Dendritic cell treated with granulocyte-macrophage colony-stimulating factor and Interleukin-4, amounts not matched to agents 40 ng/mL and 50 ng/mL, for 4 days (primary cell): ENCODE data around the gene GPR108.
"Not testable (repeated sequence)": the region's sequence is repeated elsewhere in the genome, so short reads cannot be mapped to it uniquely, and the experiment has no call there.

Experiments
- H3K27ac Mint-ChIP-seq: one replicate; pipeline ENCODE4 v1.8.0; 2022; ENCODE audit warnings: mild to moderate bottlenecking, mixed read lengths
- H3K27me3 Mint-ChIP-seq: one replicate; pipeline ENCODE4 v1.8.0; 2022; ENCODE audit warnings: mild to moderate bottlenecking, mixed read lengths
- H3K36me3 Mint-ChIP-seq: one replicate; pipeline ENCODE4 v1.8.0; 2022; ENCODE audit warnings: low read depth, mixed read lengths
- H3K4me1 Mint-ChIP-seq: one replicate; pipeline ENCODE4 v1.8.0; 2022; ENCODE audit warnings: low read depth, mixed read lengths
- H3K4me3 Mint-ChIP-seq: one replicate; pipeline ENCODE4 v1.8.0; 2022; ENCODE audit warnings: mild to moderate bottlenecking, moderate library complexity, mixed read lengths
- H3K9me3 Mint-ChIP-seq: one replicate; pipeline ENCODE4 v1.8.0; 2022; ENCODE audit warnings: mixed read lengths
- intact Hi-C: fragments of 100-400 bp; cut with micrococcal nuclease; formaldehyde crosslinking; loops from one replicate; pipeline ENCODE4 v1.15.0; 2022

Gene GPR108

DNA sequence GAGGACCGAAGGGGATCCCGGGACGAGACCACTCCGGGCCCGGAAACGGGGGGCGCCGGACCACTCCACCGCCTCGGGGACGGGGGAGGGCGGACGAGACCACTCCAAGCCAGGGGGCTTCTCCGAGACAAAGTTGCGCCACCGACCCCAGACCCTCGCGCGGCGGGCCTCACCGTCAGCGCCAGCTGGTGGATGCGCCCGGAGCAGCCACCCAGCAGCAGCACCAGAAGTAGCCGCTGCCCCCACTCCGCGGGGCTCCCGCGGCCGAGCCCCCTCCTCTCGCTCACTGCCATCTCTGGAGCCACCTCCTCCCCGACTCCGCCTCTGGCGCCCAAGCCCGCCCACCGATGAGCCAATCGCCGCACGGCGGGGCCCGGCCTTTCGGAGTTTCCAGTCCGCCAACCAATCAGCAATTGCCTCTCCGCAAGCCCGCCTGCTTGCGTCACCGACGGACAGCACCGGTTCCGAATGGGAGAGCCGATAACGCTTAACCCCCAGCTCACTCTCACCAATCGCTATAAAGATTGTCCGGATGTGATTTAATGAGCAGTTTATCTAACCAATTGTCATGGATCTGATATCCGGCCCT is at the start of gene GPR108:
Gene GPR108 (minus strand): TSS at position 297 of the 589 bp plus-strand sequence. CDS start 4 bp downstream, at position 293.
- Mint-ChIP-seq H3K9me3 (no peaks in the 10 kb centered on the region), H3K27ac (peak within 1 kb of the TSS; percentile 91), H3K36me3 (peaks cover 52% of the 10 kb centered on the region), H3K4me1 (peaks cover 37% of the 10 kb centered on the region), H3K4me3 (peak within 1 kb of the TSS; percentile 94), H3K27me3 (peaks cover 2% of the 10 kb centered on the region)
- intact Hi-C loops = loop anchor here (2.0 kb wide), 1 partner anchor 221 kb away; no protein-coding TSS in a partner anchor

DNA sequence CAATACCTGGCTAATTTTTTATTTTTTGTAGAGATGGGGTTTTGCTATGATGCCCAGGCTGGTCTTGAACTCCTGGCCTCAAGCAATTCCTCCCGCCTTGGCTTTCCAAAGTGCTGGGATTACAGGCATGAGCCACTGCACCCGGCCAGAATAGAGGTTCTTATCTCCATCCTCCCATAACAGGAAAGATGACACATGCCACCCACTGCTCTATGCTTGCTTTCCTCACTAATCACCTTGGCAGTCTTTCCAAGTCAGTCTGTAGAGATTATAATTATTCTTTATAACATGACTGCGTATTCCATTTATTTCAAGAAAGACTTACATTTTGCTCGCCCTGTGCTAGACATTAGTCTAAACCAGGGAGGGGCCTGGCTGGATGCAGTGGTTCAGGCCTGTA is 41.8 kb upstream of the GPR108 start:
- Mint-ChIP-seq H3K27me3 (no peaks in the 10 kb centered on the region), H3K4me3 (no peak overlapping the region), H3K9me3 (peaks cover 9% of the 10 kb centered on the region), H3K27ac (no peak overlapping the region), H3K4me1 (peaks cover 57% of the 10 kb centered on the region), H3K36me3 (peaks cover 60% of the 10 kb centered on the region)
- intact Hi-C loops = loop anchor here (10.0 kb wide), 1 partner anchor 86 kb away; no protein-coding TSS in a partner anchor

DNA sequence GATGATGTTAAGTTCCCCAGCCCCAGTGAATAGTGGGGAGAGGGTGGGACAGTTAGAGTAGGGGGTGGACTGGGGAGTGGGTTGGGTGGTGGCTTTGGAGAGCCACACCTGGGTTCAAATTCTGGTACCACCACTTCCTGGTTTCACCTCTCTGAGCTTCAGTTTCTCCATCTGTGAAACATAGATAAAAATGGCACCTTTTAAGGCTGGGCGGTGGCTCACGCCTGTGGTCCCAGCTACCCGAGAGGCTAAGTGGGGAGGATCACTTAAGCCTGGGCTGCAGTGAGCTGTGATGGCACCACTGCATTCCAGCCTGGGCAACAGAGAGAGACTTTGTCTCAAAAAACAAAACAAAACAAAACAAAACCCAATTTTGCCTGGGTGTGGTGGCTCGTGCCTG is 41.0 kb upstream of the GPR108 start:
- H3K27ac Mint-ChIP-seq = peak overlapping the region; percentile 45
- H3K27me3 Mint-ChIP-seq = no peaks in the 10 kb centered on the region
- intact Hi-C loops = loop anchor here (10.0 kb wide), 1 partner anchor 86 kb away; no protein-coding TSS in a partner anchor
- H3K4me3 Mint-ChIP-seq = no peak overlapping the region
- peaks cover 53% of the 10 kb centered on the region for H3K36me3 Mint-ChIP-seq
- peaks cover 9% of the 10 kb centered on the region for H3K9me3 Mint-ChIP-seq
- peaks cover 63% of the 10 kb centered on the region for H3K4me1 Mint-ChIP-seq

DNA sequence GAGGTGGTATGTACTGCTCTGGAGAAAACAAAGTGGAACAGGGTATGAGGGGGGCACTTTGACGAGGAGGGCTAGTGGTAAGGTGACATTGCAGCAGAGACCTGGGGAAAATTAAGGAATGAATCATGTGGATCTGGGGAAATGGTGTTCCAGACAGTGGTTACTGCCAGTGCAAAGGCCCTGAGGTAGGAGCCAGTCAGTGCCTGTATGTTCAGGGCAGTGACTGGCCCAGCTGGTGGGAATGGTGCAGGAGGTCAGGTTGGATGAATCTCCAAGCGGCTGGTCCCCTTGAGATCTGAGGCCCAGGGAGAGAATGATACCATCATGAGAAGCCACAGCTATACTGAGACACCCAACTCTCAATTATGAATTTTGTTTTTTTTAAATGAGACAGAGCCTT is 40.1 kb upstream of the GPR108 start:
- Mint-ChIP-seq H3K36me3 (peaks cover 61% of the 10 kb centered on the region), H3K4me1 (peaks cover 61% of the 10 kb centered on the region)

DNA sequence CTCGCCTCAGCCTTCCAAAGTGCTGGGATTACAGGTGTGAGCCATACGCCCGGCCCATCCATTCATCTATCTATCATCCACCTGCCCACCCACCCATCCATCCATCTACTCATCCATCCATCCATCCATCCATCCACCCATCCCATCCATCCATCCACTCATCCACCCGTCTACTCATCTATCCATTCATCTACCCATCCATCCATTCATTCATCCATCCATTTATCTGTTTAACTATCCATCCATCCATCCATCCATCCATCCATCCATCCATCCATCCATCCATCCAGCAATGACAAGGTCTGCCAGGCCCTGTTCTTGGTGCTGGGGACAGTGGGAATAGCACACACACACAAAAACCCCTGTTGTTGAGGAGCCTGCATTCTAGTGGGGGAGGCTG is 39.6 kb upstream of the GPR108 start:
- Mint-ChIP-seq H3K9me3 (peaks cover 9% of the 10 kb centered on the region), H3K36me3 (peaks cover 62% of the 10 kb centered on the region), H3K4me1 (peaks cover 65% of the 10 kb centered on the region), H3K27me3 (no peaks in the 10 kb centered on the region), H3K4me3 (no peak overlapping the region), H3K27ac (no peak overlapping the region)
- intact Hi-C loops = loop anchor here (10.0 kb wide), 1 partner anchor 88 kb away; no protein-coding TSS in a partner anchor

More for the DNA sequence above, 40.1 kb upstream of the GPR108 start:
- peak overlapping the region; percentile 45 for H3K27ac Mint-ChIP-seq
- no peaks in the 10 kb centered on the region for H3K27me3 Mint-ChIP-seq
- intact Hi-C loops = loop anchor here (10.0 kb wide), 1 partner anchor 87 kb away; no protein-coding TSS in a partner anchor
- H3K9me3 Mint-ChIP-seq = peaks cover 9% of the 10 kb centered on the region
- no peak overlapping the region for H3K4me3 Mint-ChIP-seq

DNA sequence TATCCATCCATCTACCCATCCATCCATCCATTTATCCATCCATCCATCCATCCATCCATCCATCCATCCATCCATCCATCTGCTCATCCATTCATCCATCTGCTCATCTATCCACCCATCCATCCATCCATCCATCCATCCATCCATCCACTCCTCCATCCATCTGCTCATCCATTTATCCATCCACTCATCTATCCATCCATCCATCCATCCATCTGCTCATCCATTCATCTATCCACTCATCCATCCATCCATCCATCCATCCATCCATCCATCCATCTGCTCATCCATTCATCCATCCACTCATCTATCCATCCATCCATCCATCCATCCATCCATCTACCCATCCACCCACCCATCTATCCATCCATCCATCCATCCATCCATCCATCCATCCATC is 38.7 kb upstream of the GPR108 start:
- not testable (repeated sequence) for H3K4me3 Mint-ChIP-seq, H3K27me3 Mint-ChIP-seq, H3K9me3 Mint-ChIP-seq
- H3K36me3 Mint-ChIP-seq = peaks cover 56% of the 10 kb centered on the region
- intact Hi-C loops = loop anchor here (10.0 kb wide), 1 partner anchor 89 kb away; no protein-coding TSS in a partner anchor
- H3K27ac Mint-ChIP-seq = peak overlapping the region; percentile 78
- H3K4me1 Mint-ChIP-seq = peaks cover 66% of the 10 kb centered on the region

DNA sequence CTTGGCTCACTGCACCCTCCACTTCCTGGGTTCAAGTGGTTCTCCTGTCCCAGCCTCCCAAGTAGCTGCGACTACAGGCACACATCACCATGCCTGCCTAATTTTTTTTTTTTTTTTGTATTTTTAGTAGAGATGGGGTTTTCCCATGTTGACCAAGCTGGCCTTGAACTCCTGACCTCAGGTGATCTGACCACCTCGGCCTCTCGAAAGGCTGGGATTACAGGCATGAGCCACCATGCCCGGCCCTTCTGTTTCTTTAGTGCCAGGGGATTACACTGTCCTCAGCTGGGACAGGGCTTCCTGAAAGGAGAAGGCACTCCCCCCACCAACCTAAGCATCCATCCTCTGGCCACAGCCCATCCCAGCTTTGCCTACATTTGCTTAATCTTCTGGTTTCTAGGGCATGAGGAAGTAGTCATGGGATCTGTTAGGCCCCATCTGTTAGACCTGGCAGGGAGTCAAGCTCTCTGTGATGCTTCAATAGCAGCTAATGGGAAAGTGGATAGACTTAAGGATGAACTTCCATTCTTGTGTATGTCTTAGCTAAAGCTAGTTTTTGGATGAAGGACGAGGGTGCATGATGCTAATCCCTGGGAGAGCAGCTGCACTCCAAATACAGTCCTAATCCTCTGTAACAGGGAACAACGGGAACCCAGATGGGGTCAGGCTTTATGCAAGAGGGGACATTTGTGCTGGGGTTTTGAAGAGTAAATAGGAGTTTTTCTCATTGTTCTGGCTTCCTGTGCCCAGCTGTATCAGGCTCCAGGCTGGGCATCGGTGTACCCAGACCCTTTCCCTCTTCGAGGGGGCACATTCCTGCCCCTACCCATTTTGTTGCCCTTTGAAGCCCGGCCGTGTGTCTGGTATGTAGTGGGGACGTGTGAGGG is 37.7 kb upstream of the GPR108 start:
- Mint-ChIP-seq H3K36me3 (peaks cover 47% of the 10 kb centered on the region), H3K27me3 (no peaks in the 10 kb centered on the region), H3K4me1 (peaks cover 64% of the 10 kb centered on the region), H3K27ac (peak overlapping the region; percentile 78), H3K9me3 (peaks cover 9% of the 10 kb centered on the region), H3K4me3 (peak overlapping the region; percentile 56)
- intact Hi-C loops = loop anchor here (10.0 kb wide), 1 partner anchor 90 kb away; no protein-coding TSS in a partner anchor

DNA sequence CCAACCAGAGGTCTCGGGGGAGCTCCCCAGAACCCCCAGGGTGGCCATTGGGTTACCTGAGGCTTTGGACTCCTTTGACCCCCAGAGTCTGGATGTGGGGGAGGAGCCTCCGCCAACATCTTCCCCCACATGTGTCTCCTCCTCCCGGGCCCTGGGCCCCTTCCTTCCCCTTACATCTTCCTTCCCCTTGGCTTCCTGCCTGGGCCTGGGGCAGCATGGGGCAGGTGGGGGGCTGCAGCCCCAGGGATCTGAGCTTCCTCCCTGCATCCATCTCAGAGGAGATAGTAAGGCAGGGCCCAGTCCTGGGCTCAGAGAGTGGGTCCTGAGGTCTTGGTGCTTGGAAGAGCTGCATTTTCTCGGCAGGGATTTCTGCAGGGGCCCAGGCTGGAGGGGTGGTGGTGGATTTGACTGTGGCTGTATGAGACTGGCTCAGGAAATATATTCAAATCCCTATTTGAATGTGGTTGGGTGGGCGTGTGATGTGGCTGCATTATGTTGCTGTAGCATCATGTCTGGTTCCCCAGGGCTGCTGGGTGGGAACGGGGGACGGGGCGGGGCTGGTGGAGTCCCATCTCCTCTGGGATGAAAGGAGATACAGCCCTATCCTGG is 36.0 kb upstream of the GPR108 start:
- Mint-ChIP-seq H3K36me3 (peaks cover 47% of the 10 kb centered on the region), H3K4me1 (peaks cover 70% of the 10 kb centered on the region)

DNA sequence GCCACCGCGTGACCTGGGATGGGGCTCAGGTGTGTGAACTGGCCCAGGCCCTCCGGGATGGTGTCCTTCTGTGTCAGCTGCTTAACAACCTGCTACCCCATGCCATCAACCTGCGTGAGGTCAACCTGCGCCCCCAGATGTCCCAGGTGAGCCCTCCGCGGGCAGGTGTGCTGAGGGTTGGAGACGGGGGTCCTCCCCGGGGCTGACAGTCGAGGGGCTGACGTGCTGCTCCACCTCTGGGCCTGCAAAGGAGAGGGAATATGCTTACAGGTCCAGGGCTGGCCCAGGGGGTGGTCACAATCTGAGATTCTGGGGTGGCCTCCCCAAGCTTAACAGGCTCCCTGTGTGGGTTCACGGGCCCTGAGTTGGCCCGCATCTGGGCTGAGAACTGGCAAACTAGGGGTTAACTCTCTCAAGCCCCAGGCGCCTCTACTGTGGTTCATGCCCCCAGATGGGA is 35.5 kb upstream of the GPR108 start:
- peaks cover 69% of the 10 kb centered on the region for H3K4me1 Mint-ChIP-seq
- intact Hi-C loops = loop anchor here (2.0 to 10.0 kb wide), 2 partner anchors 34 to 92 kb away; partner anchors contain the start of gene TRIP10
- H3K27me3 Mint-ChIP-seq = no peaks in the 10 kb centered on the region
- peak overlapping the region; percentile 85 for H3K4me3 Mint-ChIP-seq
- H3K9me3 Mint-ChIP-seq = peaks cover 9% of the 10 kb centered on the region
- H3K36me3 Mint-ChIP-seq = peaks cover 41% of the 10 kb centered on the region
- H3K27ac Mint-ChIP-seq = peak overlapping the region; percentile 80

More for the DNA sequence above, 36.0 kb upstream of the GPR108 start:
- peak overlapping the region; percentile 80 for H3K27ac Mint-ChIP-seq
- no peaks in the 10 kb centered on the region for H3K27me3 Mint-ChIP-seq
- peak overlapping the region; percentile 85 for H3K4me3 Mint-ChIP-seq
- peaks cover 9% of the 10 kb centered on the region for H3K9me3 Mint-ChIP-seq
- intact Hi-C loops = loop anchor here (2.0 to 10.0 kb wide), 2 partner anchors 35 to 91 kb away; partner anchors contain the start of gene TRIP10

DNA sequence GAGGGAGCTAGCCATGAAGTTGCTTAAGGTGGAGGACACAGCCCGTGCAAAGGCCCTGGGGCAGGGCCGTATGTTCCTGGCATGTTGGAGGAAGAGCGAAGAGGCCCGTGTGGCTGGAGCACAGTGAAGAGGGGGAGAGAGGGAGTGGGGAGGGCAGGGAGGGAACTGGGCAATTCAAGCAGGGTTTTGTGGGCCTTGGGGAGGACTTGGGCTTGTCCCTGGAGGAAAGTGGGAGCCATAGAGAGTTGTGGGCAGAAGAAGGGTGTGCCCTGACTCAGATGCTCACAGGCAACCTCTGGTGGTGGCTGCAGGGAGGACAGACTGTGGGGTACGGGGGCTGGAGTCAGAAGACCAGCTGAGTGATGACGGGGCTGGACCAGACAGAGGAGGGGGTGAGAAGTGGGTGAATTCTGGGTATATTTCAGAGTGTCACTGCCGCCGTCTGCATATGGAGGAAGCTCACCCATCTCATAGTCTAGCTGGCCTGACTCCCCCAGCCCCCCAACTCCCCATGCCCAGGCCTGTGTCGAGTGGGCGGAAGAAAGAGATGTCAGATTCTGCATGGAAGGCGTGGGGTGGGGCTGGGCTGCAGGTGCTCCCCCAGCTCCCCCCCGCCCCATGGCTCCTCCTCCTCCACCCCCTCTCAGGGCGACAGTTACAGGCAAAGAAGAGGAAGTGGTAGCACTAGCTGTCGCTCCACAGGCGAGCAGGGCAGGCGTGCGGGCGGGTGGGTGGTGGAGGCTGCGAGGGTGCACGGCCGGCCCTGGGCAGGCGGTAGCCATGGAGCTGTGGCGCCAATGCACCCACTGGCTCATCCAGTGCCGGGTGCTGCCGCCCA is 34.9 kb upstream of the GPR108 start, which contains the start of gene VAV1:
Gene VAV1 (plus strand): TSS at position 681 of the 838 bp plus-strand sequence. CDS start 100 bp downstream, at position 781.
- peaks cover 35% of the 10 kb centered on the region for H3K36me3 Mint-ChIP-seq
- H3K27ac Mint-ChIP-seq = peak within 1 kb of the TSS; percentile 80
- peak within 1 kb of the TSS; percentile 85 for H3K4me3 Mint-ChIP-seq
- H3K9me3 Mint-ChIP-seq = peaks cover 9% of the 10 kb centered on the region
- peaks cover 4% of the 10 kb centered on the region for H3K27me3 Mint-ChIP-seq
- intact Hi-C loops = loop anchor here (2.0 to 10.0 kb wide), 2 partner anchors 33 to 93 kb away; partner anchors contain the start of gene TRIP10
- peaks cover 69% of the 10 kb centered on the region for H3K4me1 Mint-ChIP-seq

DNA sequence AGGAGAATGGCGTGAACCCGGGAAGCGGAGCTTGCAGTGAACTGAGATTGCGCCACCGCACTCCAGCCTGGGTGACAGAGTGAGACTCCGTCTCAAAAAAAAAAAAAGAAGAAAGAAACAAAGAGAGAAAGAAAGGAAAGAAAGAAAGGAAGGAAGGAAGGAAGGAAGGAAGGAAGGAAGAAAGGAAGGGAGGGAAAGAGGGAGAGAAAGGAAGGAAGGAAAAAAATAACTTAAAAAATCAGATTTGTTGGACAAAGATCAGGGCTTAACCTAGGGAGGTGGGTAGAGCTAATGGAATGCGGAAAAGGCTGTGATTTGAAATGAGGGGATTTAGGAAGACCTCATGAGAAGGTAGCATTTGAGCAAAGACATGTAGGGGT is 34.3 kb upstream of the GPR108 start:
- Mint-ChIP-seq H3K36me3 (peaks cover 29% of the 10 kb centered on the region), H3K27ac (peak overlapping the region; percentile 80), H3K4me3 (peak overlapping the region; percentile 47), H3K4me1 (peaks cover 70% of the 10 kb centered on the region)
- intact Hi-C loops = loop anchor here (2.0 to 10.0 kb wide), 2 partner anchors 33 to 93 kb away; partner anchors contain the start of gene TRIP10
- not testable (repeated sequence) for H3K27me3 Mint-ChIP-seq, H3K9me3 Mint-ChIP-seq

DNA sequence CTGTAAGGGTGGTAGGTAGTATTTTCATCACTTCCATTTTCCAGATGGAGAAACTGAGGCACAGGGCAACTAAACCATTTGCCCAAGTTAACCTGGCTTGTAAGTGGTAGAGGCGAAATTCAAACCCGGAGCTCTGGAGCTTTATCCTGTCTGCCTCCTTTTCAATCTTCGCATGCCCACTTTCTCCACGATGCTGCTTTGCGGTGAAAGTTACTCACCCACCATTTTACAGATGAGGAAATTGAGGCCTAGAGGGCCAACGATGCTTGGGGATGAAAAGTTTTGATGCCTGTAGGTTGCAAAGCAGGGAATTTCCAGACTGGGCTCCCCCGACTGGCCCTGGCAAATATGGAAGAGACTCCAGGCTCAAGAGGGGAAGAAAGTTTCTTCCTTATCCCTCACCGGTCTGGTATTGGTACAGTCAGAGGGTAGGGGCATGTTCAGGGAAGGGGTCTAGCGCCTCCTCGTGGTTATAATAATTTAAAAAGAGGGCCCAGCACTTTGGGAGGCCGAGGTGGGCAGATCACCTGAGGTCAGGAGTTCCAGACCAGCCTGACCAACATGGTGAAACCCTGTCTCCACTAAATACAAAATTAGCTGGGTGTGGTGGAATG is 31.7 kb upstream of the GPR108 start:
- no peaks in the 10 kb centered on the region for H3K9me3 Mint-ChIP-seq
- no peak overlapping the region for H3K4me3 Mint-ChIP-seq
- H3K27ac Mint-ChIP-seq = no peak overlapping the region
- H3K36me3 Mint-ChIP-seq = peaks cover 12% of the 10 kb centered on the region
- H3K4me1 Mint-ChIP-seq = peaks cover 55% of the 10 kb centered on the region
- H3K27me3 Mint-ChIP-seq = peaks cover 19% of the 10 kb centered on the region
- intact Hi-C loops = no loop called here
